ENCODE data around the gene SPACDR. TPM values are rescaled to one million over a fixed set of nuclear protein-coding genes. Genes with fewer than 3 reads are reported as not detected.
A peak's percentile ranks its signal among the peaks of the same experiment; 100 is the strongest.

The SPACDR gene
- total RNA-seq, 2 donors from 2014 or later, result 0.54 to 0.74 TPM

DNA sequence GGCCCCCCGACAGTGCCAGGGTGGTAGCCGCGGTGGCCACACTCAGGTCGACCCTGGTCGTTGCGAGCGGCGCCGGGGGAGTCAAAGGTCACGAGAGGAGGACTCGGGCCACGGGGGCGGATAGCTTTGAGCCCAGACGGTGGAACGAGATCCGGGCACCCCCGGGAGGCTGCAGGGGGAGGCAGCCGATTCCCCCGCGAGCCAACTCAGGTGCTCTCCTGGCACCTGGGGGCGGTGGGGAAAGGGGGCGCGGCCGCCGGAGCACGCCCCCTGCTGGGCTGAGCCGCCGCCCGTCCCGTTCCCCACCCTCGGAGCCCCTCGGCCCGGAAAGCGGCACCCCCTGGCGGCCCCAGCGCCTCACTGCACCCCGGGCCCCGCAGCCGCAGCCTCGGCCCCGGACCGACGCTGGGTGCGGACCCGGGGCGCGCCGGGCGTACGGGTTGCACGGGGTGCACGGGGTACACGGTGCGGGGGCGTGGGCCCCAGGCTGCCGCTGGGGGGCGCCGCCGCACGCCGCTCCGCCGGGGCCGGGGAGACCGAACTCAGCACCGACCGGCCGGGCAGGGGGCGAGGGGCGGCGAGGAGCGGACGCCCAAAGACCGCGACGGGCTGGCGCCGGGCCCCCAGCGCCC lies 19.1 kb upstream of the SPACDR start:
- H3K9me3 ChIP-seq, result no peaks in the 10 kb centered on the region
- TF ChIP-seq CTCF (IDR thresholded peaks at IDR 0.05), result peak; percentile 89
- H3K36me3 ChIP-seq, result no peaks in the 10 kb centered on the region
- H3K9ac ChIP-seq (ENCODE audit: low read depth in 2 of 2, low read length in 2 of 2), result peak overlapping the region; percentile 46 to 71
- peak; percentile 70 for DNase-seq
- intact Hi-C loops (cut with DNase I), result no loop called here
- no peaks in the 10 kb centered on the region for H3K27me3 ChIP-seq
- H3K4me1 ChIP-seq, result peaks cover 6% of the 10 kb centered on the region
- no peak overlapping the region for H3K27ac ChIP-seq
- peak overlapping the region; percentile 42 for H3K4me3 ChIP-seq

- no peak for TF ChIP-seq CTCF (IDR thresholded peaks at IDR 0.05)
- no peaks in the 10 kb centered on the region for H3K27me3 ChIP-seq
- DNase-seq, result no peak
- intact Hi-C loops (cut with DNase I), result no loop called here
- H3K9ac ChIP-seq (ENCODE audit: low read depth in 2 of 2, low read length in 2 of 2), result peak overlapping the region; percentile 46 to 71
- H3K9me3 ChIP-seq, result no peaks in the 10 kb centered on the region
- peak overlapping the region; percentile 42 for H3K4me3 ChIP-seq
- no peaks in the 10 kb centered on the region for H3K36me3 ChIP-seq
- H3K27ac ChIP-seq, result no peak overlapping the region
- H3K4me1 ChIP-seq, result peaks cover 6% of the 10 kb centered on the region
Observed at GRCh38 chr7:100482728-100483089, 18.6 kb upstream of the SPACDR start.

DNA sequence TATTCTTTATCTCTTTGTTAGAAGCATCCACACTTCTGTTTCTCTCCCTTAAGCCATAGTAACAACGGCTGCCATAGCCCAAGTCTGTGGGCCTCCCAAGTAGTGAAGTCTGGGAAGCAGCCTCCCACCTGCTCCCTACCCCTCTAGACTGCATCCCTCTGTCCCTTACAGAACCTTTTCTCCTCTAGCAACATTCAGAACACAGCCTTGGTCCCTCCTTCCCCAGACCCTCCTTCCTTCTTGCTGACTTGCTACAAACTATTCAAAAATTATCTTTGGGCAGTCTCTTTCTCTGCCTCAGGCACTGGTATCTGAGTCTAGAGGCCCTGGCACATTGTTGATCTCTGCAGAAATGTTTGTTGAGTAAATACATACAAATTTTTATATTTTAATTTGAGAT lies 17.4 kb upstream of the SPACDR start:
- no peaks in the 10 kb centered on the region for H3K36me3 ChIP-seq
- H3K27me3 ChIP-seq, result no peaks in the 10 kb centered on the region
- H3K9me3 ChIP-seq, result no peaks in the 10 kb centered on the region
- TF ChIP-seq CTCF (IDR thresholded peaks at IDR 0.05), result no peak
- no peak overlapping the region for H3K27ac ChIP-seq
- no peak for DNase-seq
- H3K9ac ChIP-seq (ENCODE audit: low read depth in 2 of 2, low read length in 2 of 2), result no peak overlapping the region
- peaks cover 10% of the 10 kb centered on the region for H3K4me1 ChIP-seq
- H3K4me3 ChIP-seq, result no peak overlapping the region
- intact Hi-C loops (cut with DNase I), result no loop called here

- peak within 1 kb of the TSS; percentile 83 for H3K4me3 ChIP-seq
- TF ChIP-seq CTCF (IDR thresholded peaks at IDR 0.05), result no peak
- intact Hi-C loops (cut with DNase I), result no loop called here
- no peaks in the 10 kb centered on the region for H3K27me3 ChIP-seq
- no peaks in the 10 kb centered on the region for H3K9me3 ChIP-seq
- H3K9ac ChIP-seq (ENCODE audit: low read depth in 2 of 2, low read length in 2 of 2), result peak within 1 kb of the TSS; percentile 93 to 97
- DNase-seq, result peak; percentile 98
- peaks cover 19% of the 10 kb centered on the region for H3K4me1 ChIP-seq
- peak within 1 kb of the TSS; percentile 87 for H3K27ac ChIP-seq
- peaks cover 4% of the 10 kb centered on the region for H3K36me3 ChIP-seq
Observed at GRCh38 chr7:100478958-100479660, 15.0 kb upstream of the SPACDR start, which contains the start of gene TSC22D4. TSS of gene TSC22D4 (minus strand) at chr7:100479214. CDS start at chr7:100478038, 1,176 bp downstream.

GRCh38 chr7:100477871-100478267 lies 13.8 kb upstream of the SPACDR start:
- no peak for DNase-seq
- Histone ChIP-seq H3K4me3 (peak overlapping the region; percentile 83), H3K4me1 (peaks cover 23% of the 10 kb centered on the region), H3K27ac (peak overlapping the region; percentile 39), H3K27me3 (no peaks in the 10 kb centered on the region), H3K9ac (ENCODE audit: low read depth in 2 of 2, low read length in 2 of 2) (peak overlapping the region; percentile 93 to 97), H3K36me3 (peaks cover 7% of the 10 kb centered on the region), H3K9me3 (no peaks in the 10 kb centered on the region)
- intact Hi-C loops (cut with DNase I), result no loop called here
- no peak for TF ChIP-seq CTCF (IDR thresholded peaks at IDR 0.05)
